ENCODE data around the gene LCN10. TPM values are rescaled to one million over a fixed set of nuclear protein-coding genes. Genes with fewer than 3 reads are reported as not detected.
A peak's percentile ranks its signal among the peaks of the same experiment; 100 is the strongest.
"Not testable (repeated sequence)": the region's sequence is repeated elsewhere in the genome, so short reads cannot be mapped to it uniquely, and the experiment has no call there.

Gene LCN10
- total RNA-seq, 1 donor from 2014 or later, result not detected

GRCh38 chr9:136774416-136775045 is 31.8 kb upstream of the LCN10 start:
- peaks cover 28% of the 10 kb centered on the region for H3K27me3 Mint-ChIP-seq (ENCODE audit: low read depth)
- peaks cover 11% of the 10 kb centered on the region for H3K9me3 Mint-ChIP-seq (ENCODE audit: low read depth)
- peaks cover 11% of the 10 kb centered on the region for H3K36me3 Mint-ChIP-seq (ENCODE audit: low read depth)
- TF ChIP-seq, protein P1, sequence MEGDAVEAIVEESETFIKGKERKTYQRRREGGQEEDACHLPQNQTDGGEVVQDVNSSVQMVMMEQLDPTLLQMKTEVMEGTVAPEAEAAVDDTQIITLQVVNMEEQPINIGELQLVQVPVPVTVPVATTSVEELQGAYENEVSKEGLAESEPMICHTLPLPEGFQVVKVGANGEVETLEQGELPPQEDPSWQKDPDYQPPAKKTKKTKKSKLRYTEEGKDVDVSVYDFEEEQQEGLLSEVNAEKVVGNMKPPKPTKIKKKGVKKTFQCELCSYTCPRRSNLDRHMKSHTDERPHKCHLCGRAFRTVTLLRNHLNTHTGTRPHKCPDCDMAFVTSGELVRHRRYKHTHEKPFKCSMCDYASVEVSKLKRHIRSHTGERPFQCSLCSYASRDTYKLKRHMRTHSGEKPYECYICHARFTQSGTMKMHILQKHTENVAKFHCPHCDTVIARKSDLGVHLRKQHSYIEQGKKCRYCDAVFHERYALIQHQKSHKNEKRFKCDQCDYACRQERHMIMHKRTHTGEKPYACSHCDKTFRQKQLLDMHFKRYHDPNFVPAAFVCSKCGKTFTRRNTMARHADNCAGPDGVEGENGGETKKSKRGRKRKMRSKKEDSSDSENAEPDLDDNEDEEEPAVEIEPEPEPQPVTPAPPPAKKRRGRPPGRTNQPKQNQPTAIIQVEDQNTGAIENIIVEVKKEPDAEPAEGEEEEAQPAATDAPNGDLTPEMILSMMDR (IDR thresholded peaks at IDR 0.05), result no peak
- H3K4me3 Mint-ChIP-seq (ENCODE audit: unreplicated experiment), result no peak overlapping the region
- DNase-seq (ENCODE audit: low spot score), result peak; percentile 55
- H3K4me1 Mint-ChIP-seq (ENCODE audit: low read depth), result peaks cover 2% of the 10 kb centered on the region
- no peak overlapping the region for H3K27ac Mint-ChIP-seq (ENCODE audit: unreplicated experiment)

GRCh38 chr9:136773386-136774044 is 30.8 kb upstream of the LCN10 start:
- TF ChIP-seq, protein P1 (IDR thresholded peaks at IDR 0.05), result no peak
- peaks cover 11% of the 10 kb centered on the region for H3K9me3 Mint-ChIP-seq (ENCODE audit: low read depth)
- DNase-seq (ENCODE audit: low spot score), result peak; percentile 54
- peaks cover 2% of the 10 kb centered on the region for H3K4me1 Mint-ChIP-seq (ENCODE audit: low read depth)
- peaks cover 11% of the 10 kb centered on the region for H3K36me3 Mint-ChIP-seq (ENCODE audit: low read depth)
- peaks cover 20% of the 10 kb centered on the region for H3K27me3 Mint-ChIP-seq (ENCODE audit: low read depth)
- H3K4me3 Mint-ChIP-seq (ENCODE audit: unreplicated experiment), result no peak overlapping the region
- no peak overlapping the region for H3K27ac Mint-ChIP-seq (ENCODE audit: unreplicated experiment)

DNA sequence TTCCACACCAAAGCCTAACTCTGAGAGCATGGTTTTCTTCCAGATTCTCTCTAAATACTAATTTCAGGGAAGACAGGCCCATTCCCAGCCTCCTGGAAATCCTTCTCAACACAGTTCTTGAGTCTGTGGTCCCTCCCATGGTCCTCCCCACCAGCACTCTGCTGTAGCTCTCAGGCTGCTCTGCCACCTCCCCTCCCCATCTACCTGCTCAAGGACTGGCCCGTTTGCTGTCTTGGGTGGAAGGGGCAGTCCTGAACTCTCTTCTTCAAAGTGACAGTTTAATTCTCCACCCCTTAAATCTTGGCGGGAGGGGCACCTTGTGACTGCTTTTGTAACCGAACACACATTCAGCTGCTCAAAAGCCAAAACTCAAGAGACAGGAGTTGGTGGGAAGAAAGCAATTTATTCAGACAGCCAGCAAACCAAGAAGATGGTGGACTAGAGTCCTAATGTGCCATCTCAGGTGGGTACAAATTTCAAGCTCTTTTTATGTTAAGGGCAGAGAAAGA is 29.2 kb upstream of the LCN10 start:
- peak; percentile 13 for DNase-seq (ENCODE audit: low spot score)
- peaks cover 1% of the 10 kb centered on the region for H3K36me3 Mint-ChIP-seq (ENCODE audit: low read depth)
- H3K9me3 Mint-ChIP-seq (ENCODE audit: low read depth), result peaks cover 11% of the 10 kb centered on the region
- TF ChIP-seq, protein P1 (IDR thresholded peaks at IDR 0.05), result no peak
- peaks cover 16% of the 10 kb centered on the region for H3K27me3 Mint-ChIP-seq (ENCODE audit: low read depth)
- no peak overlapping the region for H3K27ac Mint-ChIP-seq (ENCODE audit: unreplicated experiment)
- no peak overlapping the region for H3K4me3 Mint-ChIP-seq (ENCODE audit: unreplicated experiment)
- peaks cover 2% of the 10 kb centered on the region for H3K4me1 Mint-ChIP-seq (ENCODE audit: low read depth)

- DNase-seq (ENCODE audit: low spot score), result peak; percentile 36
- Mint-ChIP-seq H3K4me3 (ENCODE audit: unreplicated experiment) (no peak overlapping the region), H3K9me3 (ENCODE audit: low read depth) (peaks cover 11% of the 10 kb centered on the region), H3K27ac (ENCODE audit: unreplicated experiment) (no peak overlapping the region), H3K36me3 (ENCODE audit: low read depth) (peaks cover 1% of the 10 kb centered on the region), H3K27me3 (ENCODE audit: low read depth) (peaks cover 16% of the 10 kb centered on the region), H3K4me1 (ENCODE audit: low read depth) (peaks cover 2% of the 10 kb centered on the region)
- TF ChIP-seq, protein P1 (IDR thresholded peaks at IDR 0.05), result peak; percentile 71
Measured at GRCh38 chr9:136769710-136770191, 27.0 kb upstream of the LCN10 start.

DNA sequence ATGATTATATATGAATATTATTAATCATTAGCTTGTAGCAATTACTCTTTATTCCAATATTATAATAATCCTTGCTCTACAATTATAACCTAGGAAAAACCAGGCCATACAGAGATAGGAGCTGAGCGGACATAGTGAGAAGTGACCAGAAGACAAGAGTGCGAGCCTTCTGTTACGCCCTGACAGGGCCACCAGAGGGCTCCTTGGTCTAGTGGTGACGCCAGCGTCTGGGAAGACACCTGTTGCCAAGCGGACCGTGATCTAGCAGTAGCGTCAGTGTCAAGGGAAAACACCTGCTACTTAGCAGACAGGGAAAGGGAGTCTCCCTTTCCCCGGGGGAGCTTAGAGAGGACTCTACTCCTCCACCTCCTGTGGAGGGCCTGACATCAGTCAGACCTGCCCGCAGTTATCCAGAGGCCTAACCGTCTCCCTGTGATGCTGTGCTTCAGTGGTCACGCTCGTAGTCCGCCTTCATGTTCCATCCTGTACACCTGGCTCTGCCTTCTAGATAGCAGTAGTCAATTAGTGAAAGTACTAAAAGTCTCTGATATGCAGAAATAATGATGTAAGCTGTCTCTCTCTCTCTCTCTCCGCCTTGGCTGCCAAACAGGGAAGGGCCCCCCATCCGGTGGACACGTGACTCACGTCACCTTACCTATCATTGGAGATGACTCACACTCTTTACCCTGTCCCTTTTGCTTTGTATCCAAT is 23.8 kb upstream of the LCN10 start:
- H3K36me3 Mint-ChIP-seq (ENCODE audit: low read depth); H3K27ac Mint-ChIP-seq (ENCODE audit: unreplicated experiment); H3K9me3 Mint-ChIP-seq (ENCODE audit: low read depth); H3K4me1 Mint-ChIP-seq (ENCODE audit: low read depth); H3K4me3 Mint-ChIP-seq (ENCODE audit: unreplicated experiment): not testable (repeated sequence)
- peak; percentile 57 for DNase-seq (ENCODE audit: low spot score)
- H3K27me3 Mint-ChIP-seq (ENCODE audit: low read depth), result peaks cover 16% of the 10 kb centered on the region
- TF ChIP-seq, protein P1 (IDR thresholded peaks at IDR 0.05), result peak; percentile 77

DNA sequence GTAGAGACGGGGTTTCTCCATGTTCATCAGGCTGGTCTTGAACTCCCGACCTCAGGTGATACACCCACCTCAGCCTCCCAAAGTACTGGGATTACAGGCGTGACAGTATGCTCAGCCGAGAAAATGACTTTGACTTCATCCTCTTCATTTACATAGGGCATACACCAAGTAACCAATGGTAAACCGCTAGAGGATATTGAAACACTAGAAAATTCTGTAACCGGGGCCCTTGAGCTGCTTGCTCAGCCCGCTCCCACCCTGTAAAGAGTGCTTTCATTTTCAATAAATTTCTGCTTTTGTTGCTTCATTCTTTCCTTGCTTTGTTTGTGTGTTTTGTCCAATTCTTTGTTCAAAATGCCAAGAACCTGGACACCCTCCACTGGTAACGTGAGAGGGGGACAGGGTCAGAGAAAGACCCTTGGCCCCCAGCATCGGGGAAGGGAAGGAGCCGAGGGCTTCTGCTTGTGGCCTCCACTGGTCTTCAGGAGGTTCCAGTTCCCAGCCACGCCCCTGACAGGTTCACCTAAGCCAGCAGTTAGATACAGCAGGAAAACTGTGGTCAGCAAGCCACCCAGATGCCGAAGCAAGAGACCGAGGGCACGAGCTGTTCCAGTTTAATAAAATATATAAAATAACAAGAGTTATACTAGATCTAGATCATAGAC is 23.1 kb upstream of the LCN10 start:
- peak; percentile 41 for DNase-seq (ENCODE audit: low spot score)
- H3K27ac Mint-ChIP-seq (ENCODE audit: unreplicated experiment); H3K36me3 Mint-ChIP-seq (ENCODE audit: low read depth); H3K4me1 Mint-ChIP-seq (ENCODE audit: low read depth); H3K4me3 Mint-ChIP-seq (ENCODE audit: unreplicated experiment); H3K9me3 Mint-ChIP-seq (ENCODE audit: low read depth): not testable (repeated sequence)
- peaks cover 16% of the 10 kb centered on the region for H3K27me3 Mint-ChIP-seq (ENCODE audit: low read depth)

All from chondrocyte (in vitro differentiated cells).